Ishikawa (cell line): ENCODE measurements around the gene ERGIC1.

ENCODE experiments used
- CEBPB ChIP-seq: IDR thresholded peaks from 2 replicates; pipeline ENCODE4 v1.6.1; 2012
- CREB1 ChIP-seq: IDR thresholded peaks from 2 replicates; pipeline ENCODE4 v1.6.1; 2012; ENCODE audit warnings: low read depth
- EGR1 ChIP-seq: IDR thresholded peaks from 2 replicates; pipeline ENCODE4 v1.6.1; 2012
- EP300 ChIP-seq: IDR thresholded peaks from 2 replicates; pipeline ENCODE4 v1.6.1; 2012; ENCODE audit warnings: borderline replicate concordance
- FOXM1 ChIP-seq: IDR thresholded peaks from 2 replicates; pipeline ENCODE4 v1.6.1; 2012; ENCODE audit warnings: low read depth, borderline replicate concordance
- MAX ChIP-seq: IDR thresholded peaks from 2 replicates; pipeline ENCODE4 v1.6.1; 2012
- NFIC ChIP-seq: IDR thresholded peaks from 2 replicates; pipeline ENCODE4 v1.6.1; 2012
- RAD21 ChIP-seq: IDR thresholded peaks from 2 replicates; pipeline ENCODE4 v1.6.1; 2012; ENCODE audit warnings: low read depth
- REST ChIP-seq: IDR thresholded peaks from 2 replicates; pipeline ENCODE4 v1.6.1; 2012; ENCODE audit warnings: low read depth, mild to moderate bottlenecking
- TAF1 ChIP-seq: IDR thresholded peaks from 2 replicates; pipeline ENCODE4 v1.6.1; 2012; ENCODE audit warnings: low read depth, mild to moderate bottlenecking
- TCF12 ChIP-seq: IDR thresholded peaks from 2 replicates; pipeline ENCODE4 v1.6.1; 2012; ENCODE audit warnings: low read depth
- TEAD4 ChIP-seq: IDR thresholded peaks from 2 replicates; pipeline ENCODE4 v1.6.1; 2012
- USF1 ChIP-seq: IDR thresholded peaks from 2 replicates; pipeline ENCODE4 v1.6.1; 2012
- YY1 ChIP-seq: IDR thresholded peaks from 2 replicates; pipeline ENCODE4 v1.6.1; 2012; ENCODE audit warnings: low read depth
- ZBTB7A ChIP-seq: IDR thresholded peaks from 2 replicates; pipeline ENCODE4 v1.6.1; 2012; ENCODE audit warnings: low read depth

The ERGIC1 gene

GRCh38 chr5:172870291-172870714 lies 36.3 kb downstream of the ERGIC1 start:
- no peak for TF ChIP-seq YY1
- no peak for TF ChIP-seq CEBPB
- TF ChIP-seq ZBTB7A = no peak
- TF ChIP-seq TEAD4 = no peak
- no peak for TF ChIP-seq EGR1
- TF ChIP-seq NFIC = no peak
- TF ChIP-seq MAX = no peak
- no peak for TF ChIP-seq TAF1
- no peak for TF ChIP-seq REST
- no peak for TF ChIP-seq TCF12
- TF ChIP-seq USF1 = no peak
- no peak for TF ChIP-seq EP300
- TF ChIP-seq CREB1 = no peak
- TF ChIP-seq RAD21 = no peak
- TF ChIP-seq FOXM1 = no peak

- TF ChIP-seq YY1 = no peak
- TF ChIP-seq FOXM1 = no peak
- no peak for TF ChIP-seq EP300
- TF ChIP-seq CEBPB = no peak
- no peak for TF ChIP-seq ZBTB7A
- TF ChIP-seq REST = no peak
- TF ChIP-seq RAD21 = no peak
- TF ChIP-seq TEAD4 = no peak
Measured at GRCh38 chr5:172870715-172871461, 36.8 kb downstream of the ERGIC1 start.

GRCh38 chr5:172871536-172871935 lies 37.5 kb downstream of the ERGIC1 start:
- no peak for TF ChIP-seq NFIC
- no peak for TF ChIP-seq TCF12
- TF ChIP-seq REST = no peak
- no peak for TF ChIP-seq USF1
- TF ChIP-seq EGR1 = no peak
- no peak for TF ChIP-seq RAD21
- TF ChIP-seq FOXM1 = no peak
- no peak for TF ChIP-seq CEBPB
- TF ChIP-seq MAX = no peak
- TF ChIP-seq YY1 = no peak
- no peak for TF ChIP-seq TEAD4
- no peak for TF ChIP-seq EP300

GRCh38 chr5:172871982-172872381 lies 37.9 kb downstream of the ERGIC1 start:
- no peak for TF ChIP-seq TEAD4
- no peak for TF ChIP-seq REST
- no peak for TF ChIP-seq MAX
- TF ChIP-seq EGR1 = no peak
- TF ChIP-seq ZBTB7A = no peak
- TF ChIP-seq EP300 = no peak
- no peak for TF ChIP-seq RAD21
